ENCODE results near the gene AK9.

Gene AK9

GRCh38 chr6:109493865-109494264 lies 197.1 kb downstream of the AK9 start:
- Histone ChIP-seq H3K27me3 (no peaks in the 10 kb centered on the region), H3K4me3 (ENCODE audit: low read depth in 1 of 2, low read length in 1 of 2) (no peak overlapping the region), H3K4me1 (ENCODE audit: control insufficient read depth in 1 of 2, insufficient read depth in 1 of 2, low read depth in 1 of 2, low read length in 1 of 2) (no peaks in the 10 kb centered on the region), H3K27ac (no peak overlapping the region), H3K9me3 (no peaks in the 10 kb centered on the region), H3K36me3 (no peaks in the 10 kb centered on the region)
- no peak for TF ChIP-seq CTCF (IDR thresholded peaks at IDR 0.05)

- no peaks in the 10 kb centered on the region for H3K36me3 ChIP-seq
- no peaks in the 10 kb centered on the region for H3K27me3 ChIP-seq
- H3K4me1 ChIP-seq (ENCODE audit: control insufficient read depth in 1 of 2, insufficient read depth in 1 of 2, low read depth in 1 of 2, low read length in 1 of 2) = no peaks in the 10 kb centered on the region
- no peak for TF ChIP-seq CTCF (IDR thresholded peaks at IDR 0.05)
- no peaks in the 10 kb centered on the region for H3K9me3 ChIP-seq
- no peak overlapping the region for H3K27ac ChIP-seq
- H3K4me3 ChIP-seq (ENCODE audit: low read depth in 1 of 2, low read length in 1 of 2) = no peak overlapping the region
Observed at GRCh38 chr6:109491207-109491938, 199.6 kb downstream of the AK9 start.

GRCh38 chr6:109490713-109491112 lies 200.3 kb downstream of the AK9 start:
- Histone ChIP-seq H3K36me3 (no peaks in the 10 kb centered on the region), H3K9me3 (no peaks in the 10 kb centered on the region), H3K27me3 (no peaks in the 10 kb centered on the region), H3K27ac (no peak overlapping the region), H3K4me3 (ENCODE audit: low read depth in 1 of 2, low read length in 1 of 2) (no peak overlapping the region), H3K4me1 (ENCODE audit: control insufficient read depth in 1 of 2, insufficient read depth in 1 of 2, low read depth in 1 of 2, low read length in 1 of 2) (no peaks in the 10 kb centered on the region)
- TF ChIP-seq CTCF (IDR thresholded peaks at IDR 0.05) = no peak

- TF ChIP-seq CTCF (IDR thresholded peaks at IDR 0.05) = no peak
- H3K9me3 ChIP-seq = no peaks in the 10 kb centered on the region
Observed at GRCh38 chr6:109488001-109488400, 203.0 kb downstream of the AK9 start.

GRCh38 chr6:109486068-109486467 lies 204.9 kb downstream of the AK9 start:
- Histone ChIP-seq H3K4me1 (ENCODE audit: control insufficient read depth in 1 of 2, insufficient read depth in 1 of 2, low read depth in 1 of 2, low read length in 1 of 2) (peaks cover 19 to 22% of the 10 kb centered on the region in 2 experiments), H3K27ac (no peak overlapping the region), H3K4me3 (ENCODE audit: low read depth in 1 of 2, low read length in 1 of 2) (no peak overlapping the region), H3K36me3 (no peaks in the 10 kb centered on the region), H3K27me3 (no peaks in the 10 kb centered on the region), H3K9me3 (no peaks in the 10 kb centered on the region)
- no peak for TF ChIP-seq CTCF (IDR thresholded peaks at IDR 0.05)

More at GRCh38 chr6:109488001-109488400, 203.0 kb downstream of the AK9 start:
- no peak overlapping the region for H3K27ac ChIP-seq
- H3K36me3 ChIP-seq = no peaks in the 10 kb centered on the region
- H3K4me1 ChIP-seq (ENCODE audit: control insufficient read depth in 1 of 2, insufficient read depth in 1 of 2, low read depth in 1 of 2, low read length in 1 of 2) = peaks cover 4 to 5% of the 10 kb centered on the region in 2 experiments
- H3K27me3 ChIP-seq = no peaks in the 10 kb centered on the region
- H3K4me3 ChIP-seq (ENCODE audit: low read depth in 1 of 2, low read length in 1 of 2) = no peak overlapping the region

All from neutrophil (primary cell).